Activated T-helper 1 cell treated with anti-CD3 and anti-CD28 coated beads, Interleukin-2, amount 50 U/mL, for 16 hours (primary cell): ENCODE data around the gene PITPNB.

Source experiments
- DNase-seq, 2 donors: peaks; one replicate each; pipeline ENCODE4 v3.0.0-alpha.2; 2020; ENCODE audit warnings: low read depth in 1 of 2, low spot score in 1 of 2

PITPNB gene

DNA sequence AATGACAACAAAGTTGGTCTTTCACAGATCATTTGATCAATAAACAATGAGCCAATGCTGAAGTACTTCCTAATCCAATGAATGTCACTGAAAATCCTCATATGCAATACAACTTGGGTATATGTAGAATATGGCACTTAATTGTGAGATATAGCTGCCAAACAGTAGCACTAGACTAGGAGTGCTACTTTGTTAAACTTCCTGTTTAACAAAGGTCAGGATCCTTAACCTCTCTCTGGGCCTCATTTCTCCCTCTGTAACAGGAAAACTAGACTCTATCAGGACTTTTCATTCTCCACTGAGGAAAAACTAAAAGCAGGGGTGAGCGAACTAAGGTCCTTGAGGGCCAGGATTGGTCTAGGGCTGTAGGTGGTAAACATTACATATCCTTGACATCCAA is 56.1 kb downstream of the PITPNB start:
- no peak for DNase-seq

DNA sequence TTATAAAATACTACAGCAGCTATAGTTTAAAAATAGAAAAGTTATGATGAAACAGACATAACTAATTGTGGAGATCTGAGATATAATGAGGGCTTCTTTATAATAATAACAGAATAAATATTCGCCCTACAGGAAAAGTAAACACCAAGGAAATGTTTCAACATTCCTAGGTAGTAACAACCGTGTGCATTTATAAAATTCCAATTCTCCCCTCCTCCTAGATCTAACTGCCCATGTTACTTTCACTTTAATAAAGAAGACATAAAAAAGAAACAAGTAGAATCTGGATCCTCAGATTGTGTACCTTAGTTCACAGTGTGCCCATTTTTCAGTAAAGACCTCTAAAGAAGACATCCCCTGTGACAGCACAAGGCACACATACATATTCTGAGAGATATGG is 59.7 kb downstream of the PITPNB start:
- no peak for DNase-seq

DNA sequence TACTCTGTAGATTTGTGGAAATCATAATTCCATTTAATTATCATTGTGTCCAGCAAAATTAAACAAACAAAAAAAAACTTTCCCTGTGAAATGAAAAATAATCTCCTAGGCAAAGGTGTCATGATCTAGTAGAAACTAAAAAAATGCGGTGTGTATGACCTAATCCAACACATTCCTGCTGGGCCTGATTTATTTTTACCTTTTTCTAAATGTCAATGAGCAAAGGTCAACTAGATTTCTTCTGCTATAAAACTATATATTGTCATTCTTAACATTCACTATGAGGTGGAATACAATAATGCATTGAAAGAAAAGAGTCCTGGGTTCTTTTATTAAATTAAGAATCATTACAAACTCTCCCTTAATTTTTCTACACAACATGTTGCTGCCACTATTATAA is 60.4 kb downstream of the PITPNB start:
- DNase-seq = no peak

DNA sequence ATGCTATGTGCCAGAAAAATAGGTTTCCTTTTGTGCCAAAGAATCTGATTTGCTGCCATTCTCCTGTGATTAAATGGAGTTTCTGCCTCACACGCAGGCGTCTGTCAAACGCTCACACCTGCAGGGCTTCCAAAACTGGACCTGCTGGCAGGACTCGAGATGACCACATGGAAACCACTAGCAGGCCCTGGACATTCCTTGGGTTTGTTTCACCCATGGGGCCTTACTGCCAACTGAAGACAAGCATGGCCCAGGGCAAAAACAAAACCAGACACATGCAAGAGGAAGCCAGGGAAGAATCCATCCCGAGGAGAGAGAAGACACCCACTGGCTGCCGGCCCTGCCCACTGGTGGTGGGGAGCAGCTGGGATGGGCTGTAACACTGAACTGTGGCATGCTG is 61.6 kb downstream of the PITPNB start:
- no peak for DNase-seq

DNA sequence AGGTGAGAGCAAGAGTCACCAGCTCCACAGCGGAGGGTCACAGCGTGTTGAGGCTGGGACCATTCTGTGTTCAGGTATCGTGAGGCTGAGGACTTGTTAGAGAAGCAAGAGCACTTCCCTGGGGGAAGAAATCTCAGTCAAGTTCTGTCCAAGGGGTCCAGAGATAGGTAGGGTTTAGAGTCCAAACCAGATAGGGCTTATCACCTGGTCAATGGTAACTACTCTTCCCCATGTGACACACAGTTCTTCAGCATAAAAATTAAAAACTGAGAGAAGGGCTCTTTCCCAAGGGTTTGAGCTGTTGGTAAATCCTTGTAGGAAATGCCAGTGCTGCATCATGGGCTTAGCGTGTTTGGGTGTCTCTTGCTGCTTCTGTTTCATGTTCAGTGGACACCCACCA is 62.7 kb downstream of the PITPNB start:
- no peak for DNase-seq

DNA sequence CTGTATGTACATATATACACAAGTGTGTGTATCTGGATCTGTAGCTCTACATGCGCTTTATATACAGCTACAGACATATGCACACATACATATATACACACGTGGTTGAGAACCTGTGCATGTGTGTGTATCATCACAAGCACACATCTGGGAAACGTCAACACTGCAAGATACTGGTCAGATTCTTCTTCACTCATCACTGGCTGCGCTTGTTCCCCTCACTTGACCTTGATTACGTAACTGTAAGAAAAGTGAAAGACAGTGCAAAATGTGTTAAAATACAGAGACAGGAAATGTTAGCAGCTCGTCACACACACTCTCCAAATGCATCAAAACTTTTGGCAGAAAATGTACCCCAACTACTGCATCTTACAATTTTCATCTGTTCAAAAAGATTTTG is 65.6 kb downstream of the PITPNB start:
- no peak for DNase-seq

DNA sequence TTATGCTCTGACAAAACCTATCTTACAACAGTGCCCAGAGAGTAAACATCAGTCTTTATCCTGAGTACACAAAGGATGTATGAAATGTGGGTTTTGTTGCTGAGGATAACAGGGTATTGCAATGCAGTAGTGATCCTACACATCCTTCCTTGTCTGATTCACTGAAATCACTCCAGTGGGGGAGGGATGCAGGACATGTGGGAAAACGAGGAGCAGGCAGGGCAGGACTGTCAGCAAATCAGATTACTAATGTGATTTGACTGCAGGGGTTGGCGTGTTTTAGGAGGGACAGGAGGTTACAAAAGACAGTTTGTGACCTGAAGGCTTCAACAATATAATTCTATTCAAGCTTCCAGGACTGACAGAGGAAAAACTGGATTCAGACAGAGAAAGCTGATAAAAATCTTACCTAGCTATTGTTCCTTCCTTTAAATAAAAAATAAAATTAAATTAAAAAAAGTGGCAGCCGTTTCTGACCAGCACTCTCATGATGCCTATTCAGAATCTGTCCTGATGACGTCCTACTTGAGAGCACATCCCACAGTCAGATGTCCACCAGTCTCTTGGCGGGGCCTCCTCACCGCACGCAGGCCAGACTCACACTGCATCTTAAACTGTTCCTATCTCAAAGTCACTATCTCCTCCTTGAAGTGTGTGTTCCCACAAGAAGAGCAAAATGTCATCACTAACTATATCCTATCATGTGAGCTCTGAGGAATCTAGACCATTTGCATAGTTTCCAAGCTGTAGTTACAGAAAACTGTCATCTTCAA is 66.9 kb downstream of the PITPNB start:
- no peak for DNase-seq

DNA sequence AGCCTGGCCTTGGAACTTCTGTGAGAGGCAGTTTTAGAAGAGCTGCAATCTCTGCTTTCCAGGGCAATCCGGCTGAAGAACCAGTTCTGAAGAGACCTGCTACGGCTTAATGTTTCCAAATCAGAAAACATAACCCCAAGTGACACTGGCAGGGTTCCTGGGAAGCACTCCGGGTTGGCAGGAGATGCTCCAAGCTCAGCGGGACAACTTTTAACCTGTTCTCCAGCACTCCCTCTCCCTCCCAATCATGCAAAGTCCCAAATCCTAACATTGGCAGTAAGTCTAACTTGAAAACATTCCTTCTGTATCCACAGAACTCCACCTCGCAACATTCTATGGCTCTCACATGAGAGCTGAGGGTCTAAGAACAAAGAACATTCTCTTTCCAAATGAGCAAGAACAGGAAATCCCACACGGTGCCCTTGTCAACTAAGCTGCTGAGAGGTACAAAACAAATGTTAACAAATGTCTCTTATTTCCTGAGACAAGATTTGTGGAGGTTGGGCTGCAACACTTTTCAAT is 69.0 kb downstream of the PITPNB start:
- no peak for DNase-seq

DNA sequence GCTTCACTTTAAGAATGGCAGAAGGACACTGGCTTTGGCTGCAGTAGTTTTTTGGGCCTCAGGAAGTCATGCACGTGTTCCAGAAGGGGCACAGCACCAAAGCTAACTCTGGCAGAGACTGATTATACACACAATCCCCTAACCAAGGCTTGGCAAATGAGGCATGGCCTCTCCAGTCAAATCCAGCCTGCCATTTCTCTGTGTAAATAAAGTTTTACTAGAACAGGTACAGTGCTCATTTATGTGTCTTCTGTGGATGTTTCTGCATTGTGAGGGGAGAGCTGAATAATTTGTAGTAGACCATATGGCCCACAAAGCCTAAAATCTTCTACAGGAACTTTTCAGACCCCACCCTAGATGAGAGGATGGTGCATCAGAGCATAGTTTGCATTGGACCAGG is 71.1 kb downstream of the PITPNB start:
- DNase-seq = no peak

DNA sequence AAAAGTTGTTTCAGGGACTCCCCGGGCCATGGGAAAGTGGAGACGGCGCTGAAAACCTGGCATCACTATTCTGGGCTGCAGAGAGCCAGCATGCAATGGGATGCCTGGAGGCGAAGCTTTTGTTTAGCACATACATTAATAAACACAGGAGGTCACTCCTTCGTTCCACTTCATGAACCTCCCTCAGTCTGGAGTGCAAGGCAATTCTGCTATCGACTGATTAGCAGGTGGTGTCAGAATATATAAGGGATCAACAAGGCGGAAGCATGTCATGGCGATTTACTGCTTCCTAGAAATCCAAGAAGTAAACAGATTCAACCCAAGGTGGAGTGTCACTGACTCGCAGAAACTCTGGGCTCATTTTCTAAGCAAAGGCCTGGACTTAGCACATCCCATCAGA is 72.1 kb downstream of the PITPNB start:
- DNase-seq = no peak

DNA sequence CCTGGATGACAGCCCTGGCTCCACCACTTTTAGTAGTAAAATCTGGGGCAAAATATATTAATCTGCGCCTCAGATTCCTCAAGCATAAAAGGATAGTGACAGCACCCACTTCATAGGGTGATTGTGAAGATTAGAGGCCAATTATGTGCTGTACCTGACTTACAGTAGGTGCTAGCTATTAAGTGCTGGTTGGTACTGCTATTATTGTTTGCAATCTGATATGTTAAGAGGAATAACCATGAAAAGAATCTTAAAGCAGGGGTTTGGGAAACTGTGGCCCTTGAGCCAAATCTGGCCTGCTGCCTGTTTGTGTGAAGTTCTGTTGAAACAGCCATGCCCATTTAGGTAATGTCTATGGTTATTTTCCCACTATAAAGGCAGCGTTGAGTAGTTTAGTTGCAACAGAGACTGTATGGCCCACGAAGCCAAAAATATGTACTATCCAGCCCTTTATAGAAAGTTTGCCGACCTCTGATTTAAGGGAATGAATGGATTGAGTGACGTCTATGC is 72.8 kb downstream of the PITPNB start:
- no peak for DNase-seq

DNA sequence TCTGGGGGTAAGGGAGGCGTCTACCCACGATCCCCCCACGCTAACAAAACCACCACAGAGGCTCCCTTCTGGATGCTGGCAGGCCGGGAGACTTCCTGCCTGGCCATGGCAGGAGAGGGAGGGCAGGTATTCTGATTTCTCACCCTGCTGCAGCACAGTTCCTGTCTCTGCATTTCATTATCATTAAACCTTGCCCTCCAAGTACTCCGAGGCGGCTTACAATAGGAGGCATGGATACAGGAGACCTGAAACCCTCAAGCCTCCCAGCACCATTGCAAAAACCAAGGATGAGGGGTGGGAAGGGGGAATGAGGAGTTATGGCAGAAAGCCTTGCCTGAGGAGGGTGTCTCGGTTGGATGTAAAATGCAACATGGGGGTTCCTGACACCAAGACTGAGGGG is 73.4 kb downstream of the PITPNB start:
- no peak for DNase-seq

DNA sequence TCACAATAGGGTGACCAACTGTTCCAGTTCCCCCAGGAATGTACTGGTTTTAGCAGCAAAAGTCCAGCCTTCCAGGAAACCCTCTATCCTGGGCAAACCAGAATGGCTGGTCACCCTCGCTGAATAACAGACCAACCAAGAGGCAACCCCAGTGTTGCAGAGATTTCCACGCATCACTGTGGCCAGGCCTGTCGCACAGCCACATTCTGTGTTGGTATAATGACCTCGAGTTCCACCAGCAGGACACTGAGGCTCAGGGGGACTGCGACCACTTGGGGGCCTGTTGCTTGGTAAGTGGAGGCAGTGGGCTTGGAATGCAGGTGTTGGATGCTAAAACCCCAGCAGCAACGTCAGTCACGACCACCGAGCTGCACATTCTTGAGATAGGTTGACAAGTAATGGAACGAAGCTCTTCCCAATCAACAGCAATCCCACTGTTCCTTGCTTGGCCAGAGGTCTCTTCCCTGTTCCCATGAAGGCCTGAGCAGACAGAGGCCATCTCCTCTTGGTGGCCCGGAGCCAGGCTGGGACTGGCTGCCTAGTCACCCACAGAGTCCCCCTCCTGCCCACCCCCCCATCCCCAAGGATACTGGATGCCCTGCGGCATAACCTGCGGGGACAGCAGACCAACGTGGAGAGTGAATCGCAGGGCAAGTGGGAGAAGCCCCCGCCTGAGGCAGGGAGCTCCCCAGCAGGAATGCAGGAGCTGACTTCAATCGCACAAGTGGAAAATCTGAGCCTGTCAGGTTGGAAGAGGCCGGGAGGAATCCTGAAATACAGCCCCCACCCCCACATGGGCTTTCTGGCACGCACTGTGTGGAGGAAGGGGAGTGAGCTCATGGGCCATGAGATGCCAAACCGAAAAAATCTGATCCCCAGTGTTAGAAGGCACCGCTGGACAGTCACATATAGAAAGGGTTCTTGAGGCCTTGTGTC is 74.1 kb downstream of the PITPNB start:
- no peak for DNase-seq

DNA sequence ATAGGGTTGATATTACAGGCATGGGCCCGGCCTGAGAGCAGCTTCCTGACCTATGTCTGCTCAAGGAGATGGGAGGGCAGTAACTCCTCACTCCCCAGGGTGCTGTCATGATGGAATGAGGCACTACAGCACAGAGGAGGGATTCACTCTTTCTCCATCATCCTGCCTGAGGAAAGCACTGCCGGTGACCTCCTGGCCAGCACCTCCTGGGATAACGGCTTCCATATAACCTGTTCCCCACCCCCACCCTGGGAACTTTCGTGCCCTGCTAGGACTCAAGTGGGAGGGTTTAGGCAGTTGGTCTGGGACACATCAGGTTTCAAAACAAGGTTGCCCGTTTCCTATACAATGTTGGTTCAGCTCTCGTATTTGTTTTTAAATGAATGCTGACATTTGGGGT is 74.8 kb downstream of the PITPNB start:
- DNase-seq = no peak

DNA sequence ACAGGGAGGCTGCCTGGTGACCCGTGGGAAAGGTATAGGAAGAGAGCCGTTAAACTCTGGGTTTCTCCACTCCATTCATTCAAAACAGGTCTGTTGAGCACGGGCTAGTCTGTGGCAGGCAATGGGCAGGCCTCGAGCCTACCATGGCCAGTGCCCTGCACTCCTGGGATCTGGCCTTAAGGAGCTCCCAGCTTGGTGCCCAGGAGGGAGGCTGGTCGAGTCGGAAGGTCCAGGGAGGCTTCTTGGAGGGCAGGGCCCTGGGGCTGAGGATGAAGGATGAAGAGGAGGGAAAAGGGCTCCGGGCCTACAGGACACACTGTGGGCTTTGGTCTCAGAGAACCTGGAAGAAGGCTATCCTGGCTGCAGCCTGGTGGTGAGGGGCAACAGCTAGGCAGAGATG is 75.6 kb downstream of the PITPNB start:
- DNase-seq = no peak

DNA sequence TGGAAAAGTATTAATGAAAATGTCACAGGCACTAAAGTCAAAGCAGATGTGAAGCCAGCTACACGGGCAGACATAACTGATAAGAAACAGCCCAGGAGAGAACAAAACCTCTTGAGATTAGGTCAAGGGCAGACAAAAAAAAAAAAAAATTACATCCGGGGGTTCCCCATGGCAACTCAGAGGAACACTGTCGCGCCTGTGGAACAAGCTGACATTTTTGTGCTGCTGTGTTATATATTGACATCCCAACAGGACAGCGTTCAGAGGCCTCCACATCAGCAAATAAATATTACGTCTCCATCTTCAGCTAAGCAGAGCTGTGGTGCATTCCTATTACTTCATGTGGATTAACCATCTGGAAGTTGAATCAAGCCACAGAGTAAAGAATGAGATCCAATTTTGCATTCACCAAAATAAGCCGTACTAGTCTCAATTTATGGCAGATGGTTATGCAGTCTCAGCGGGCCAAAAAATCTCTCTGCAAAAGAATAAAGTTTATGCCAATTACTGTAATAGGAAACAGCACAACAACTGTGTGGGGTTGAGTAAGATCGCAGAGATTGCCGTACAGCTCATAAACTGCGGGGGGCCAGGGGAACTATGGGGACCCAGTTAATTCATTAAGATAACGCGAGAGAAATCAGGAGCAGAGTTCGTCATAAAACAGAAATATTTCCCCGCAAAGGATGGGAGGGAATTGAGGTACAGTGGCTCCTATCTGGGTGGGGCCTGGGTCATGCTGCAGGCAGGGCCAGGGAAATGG is 76.2 kb downstream of the PITPNB start:
- DNase-seq = no peak

DNA sequence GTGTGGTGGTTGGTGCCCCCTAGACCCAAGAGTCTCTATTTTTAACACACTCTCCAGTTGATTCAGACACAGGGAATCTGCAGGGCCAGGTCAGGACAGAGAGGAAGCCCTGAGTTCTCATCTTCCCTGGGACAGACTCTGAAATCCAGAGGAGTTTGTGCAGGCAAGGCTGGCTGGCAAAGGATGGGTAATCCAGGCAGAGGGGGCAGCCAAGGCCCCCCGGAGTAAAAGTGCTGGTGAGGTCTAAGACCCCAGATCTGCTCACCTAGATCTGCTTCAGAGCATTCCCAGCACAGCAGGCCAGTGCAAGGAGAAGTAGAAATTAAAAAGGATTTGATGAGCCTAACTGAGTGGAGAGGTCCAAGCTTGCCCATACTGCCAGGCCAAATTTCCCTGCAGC is 76.9 kb downstream of the PITPNB start:
- no peak for DNase-seq

DNA sequence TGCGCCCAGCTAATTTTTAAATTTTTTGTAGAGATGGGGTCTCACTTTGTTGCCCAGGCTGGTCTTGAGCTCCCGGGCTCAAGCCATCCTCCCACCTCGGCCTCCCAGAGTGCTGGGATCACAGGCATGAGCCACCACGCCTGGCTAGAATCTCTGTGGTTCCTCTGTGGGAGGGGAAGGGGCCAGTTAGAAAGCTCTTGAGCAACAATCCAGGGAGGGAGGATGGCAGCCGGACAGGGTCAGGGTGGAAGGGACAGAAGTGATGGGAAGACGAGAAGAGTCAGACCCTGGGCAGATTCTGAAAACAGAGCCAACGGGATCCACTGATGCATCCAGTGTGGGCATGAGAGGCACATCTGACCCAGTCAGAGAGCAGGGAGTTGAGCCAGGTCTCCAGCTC is 78.6 kb downstream of the PITPNB start:
- DNase-seq = no peak

DNA sequence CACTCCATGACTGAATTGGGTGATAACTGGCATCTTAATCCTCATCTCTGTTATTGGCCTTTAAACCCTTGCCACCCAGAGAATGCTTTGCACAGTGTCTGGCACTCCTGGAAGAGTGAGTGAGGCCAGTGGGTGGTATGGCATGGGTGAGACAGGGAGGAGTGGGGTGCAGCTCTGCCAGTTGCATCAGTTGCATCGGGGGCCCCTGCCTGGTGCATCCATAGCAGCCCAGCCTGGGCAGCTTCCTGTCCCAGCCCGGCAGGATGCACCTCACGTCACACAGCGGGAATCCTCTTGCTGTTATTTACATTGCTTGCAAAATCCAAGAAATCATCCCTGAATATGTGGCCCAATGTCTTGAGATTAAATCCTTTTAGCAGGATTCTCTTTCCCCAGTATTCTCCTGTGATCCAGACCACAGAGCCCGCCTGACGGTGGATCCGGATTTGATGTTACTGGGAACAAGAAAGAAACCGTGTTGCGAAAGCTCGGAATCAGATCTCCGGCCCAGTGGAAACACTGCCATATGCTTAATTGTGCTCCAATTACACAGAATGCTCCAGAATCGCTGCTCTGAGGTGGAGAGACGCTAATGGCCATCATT is 79.9 kb downstream of the PITPNB start:
- DNase-seq = no peak

DNA sequence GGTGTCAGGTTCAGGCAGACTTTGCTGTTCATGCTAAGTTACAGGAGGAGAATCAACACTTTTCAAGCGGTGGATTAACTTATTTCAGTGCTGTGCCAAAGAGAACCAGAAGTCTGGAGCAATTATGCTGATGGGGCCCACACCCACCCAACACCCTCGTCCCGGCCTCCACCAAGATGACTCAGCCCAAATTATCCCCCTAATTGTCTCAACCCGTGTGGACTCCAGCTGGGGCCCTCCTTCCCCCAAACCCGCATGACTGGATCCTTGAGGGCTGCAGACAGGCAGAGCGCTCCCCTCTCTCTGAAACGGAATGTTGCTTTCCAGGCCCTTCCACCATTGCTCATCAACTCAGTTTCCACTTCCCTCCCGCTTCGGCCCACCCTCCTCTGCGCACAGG is 82.9 kb downstream of the PITPNB start:
- DNase-seq = no peak

DNA sequence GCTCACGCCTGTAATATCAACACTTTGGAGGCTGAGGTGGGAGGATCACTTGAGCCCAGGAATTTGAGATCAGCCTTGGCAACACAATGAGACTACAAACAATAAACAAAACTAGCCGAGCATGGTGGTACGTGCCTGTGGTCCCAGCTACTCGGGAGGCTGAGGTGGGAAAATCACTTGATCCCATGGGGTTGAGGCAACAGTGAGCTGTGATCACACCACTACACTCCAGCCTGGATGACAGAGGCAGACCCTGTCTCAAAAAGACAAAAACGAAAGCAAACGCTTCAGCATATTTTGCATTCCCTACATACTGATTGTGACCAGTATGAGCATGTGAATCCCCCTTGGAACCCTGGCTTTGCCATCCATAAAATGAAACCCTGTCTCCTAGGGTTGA is 83.6 kb downstream of the PITPNB start:
- DNase-seq = no peak
